ENCODE results near the gene PARM1. TPM values are rescaled to one million over a fixed set of nuclear protein-coding genes. Genes with fewer than 3 reads are reported as not detected.

The PARM1 gene
- total RNA-seq, 1 donor from 2014 or later: 0.40 TPM

DNA sequence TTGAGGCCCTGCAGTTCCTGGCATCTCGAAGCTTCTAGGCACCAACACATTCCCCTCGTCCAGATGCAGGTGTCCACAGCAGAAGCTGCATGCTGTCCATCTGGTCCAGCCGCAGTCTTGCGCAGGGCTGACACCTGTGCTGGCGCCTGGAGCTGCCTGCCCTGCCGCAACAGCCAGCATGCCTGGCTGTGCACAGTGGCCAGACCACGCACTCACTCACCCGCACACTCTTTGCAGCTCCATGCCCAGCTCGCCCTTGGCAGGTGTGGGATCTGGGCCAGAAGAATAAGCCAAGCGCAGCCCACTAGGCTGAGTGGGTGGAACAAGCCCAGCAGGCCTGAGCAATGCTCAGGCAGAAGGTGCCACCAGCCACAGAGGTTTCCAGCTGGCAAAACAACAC, 125.6 kb downstream of the PARM1 start:
- no peak for ATAC-seq

GRCh38 chr4:75063433-75063832, 130.5 kb downstream of the PARM1 start:
- no peak for DNase-seq (ENCODE audit: low spot score)
- ATAC-seq: no peak

More for the DNA sequence above, 125.6 kb downstream of the PARM1 start:
- no peak for DNase-seq (ENCODE audit: low spot score)

DNA sequence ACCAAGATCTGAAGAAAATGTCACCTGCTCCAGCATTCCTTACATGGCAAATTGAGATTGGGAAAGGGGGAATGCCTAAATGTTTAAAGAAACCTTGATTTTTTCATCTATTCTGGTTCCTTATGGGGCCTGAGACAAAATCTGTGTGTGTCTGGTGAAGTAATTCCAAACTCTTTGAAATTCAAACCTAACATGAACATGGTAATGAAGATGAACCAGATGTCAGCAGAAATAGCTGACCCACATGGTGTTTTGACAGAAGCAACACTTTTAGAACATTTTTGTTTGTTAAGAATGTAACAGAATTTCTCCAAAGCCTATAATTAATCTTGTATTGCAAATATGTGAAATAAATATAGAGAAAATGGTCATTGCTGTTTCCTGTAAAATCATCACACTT, 133.0 kb downstream of the PARM1 start:
- ATAC-seq: no peak

GRCh38 chr4:75069493-75070074, 136.7 kb downstream of the PARM1 start:
- DNase-seq (ENCODE audit: low spot score): no peak
- no peak for ATAC-seq

More for the DNA sequence above, 133.0 kb downstream of the PARM1 start:
- DNase-seq (ENCODE audit: low spot score): no peak

- no peak for DNase-seq (ENCODE audit: low spot score)
Measured at GRCh38 chr4:75071317-75071716, 138.4 kb downstream of the PARM1 start.

DNA sequence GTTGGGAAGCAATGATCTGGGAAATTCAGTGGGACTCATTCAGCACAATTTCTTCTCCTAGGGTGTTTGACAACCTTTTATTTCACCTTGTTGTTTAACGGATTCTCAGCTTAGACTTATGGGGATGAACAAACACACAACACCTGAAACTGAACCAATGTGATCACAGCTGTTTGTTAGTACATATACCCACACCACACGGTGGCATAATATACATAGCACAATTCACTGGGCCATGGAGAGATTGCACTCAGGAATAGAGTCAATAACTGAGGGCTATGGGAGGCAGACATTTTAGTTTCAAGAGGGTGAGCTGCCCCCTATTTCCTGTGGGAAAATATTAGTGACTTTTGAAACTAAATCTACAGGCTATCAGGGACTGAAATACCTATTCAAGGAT, 148.0 kb downstream of the PARM1 start:
- ATAC-seq (no peak), DNase-seq (ENCODE audit: low spot score) (no peak)

More at GRCh38 chr4:75071317-75071716, 138.4 kb downstream of the PARM1 start:
- no peak for ATAC-seq

DNA sequence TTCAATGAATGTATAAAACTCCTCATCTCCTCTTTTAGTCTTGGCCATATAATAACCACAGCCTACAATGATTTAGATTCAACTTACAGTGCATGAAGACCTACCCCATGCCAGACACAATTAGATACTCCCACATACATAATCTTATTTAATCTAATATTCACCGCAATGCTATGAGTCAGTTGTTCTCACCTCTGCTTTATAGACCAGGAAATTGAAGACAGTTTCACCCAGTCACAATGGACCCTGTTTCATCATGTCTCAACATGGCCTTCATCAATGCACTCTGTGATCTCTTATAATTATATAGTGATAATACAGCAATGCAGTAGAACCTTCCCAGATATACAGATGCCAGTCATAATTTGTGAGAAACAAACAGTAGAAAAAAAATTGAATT, 148.6 kb downstream of the PARM1 start:
- DNase-seq (ENCODE audit: low spot score) (no peak), ATAC-seq (no peak)

GRCh38 chr4:75087416-75087815, 154.5 kb downstream of the PARM1 start:
- no peak for ATAC-seq

GRCh38 chr4:75087865-75088264, 154.9 kb downstream of the PARM1 start:
- DNase-seq (ENCODE audit: low spot score): no peak
- no peak for ATAC-seq

More at GRCh38 chr4:75087416-75087815, 154.5 kb downstream of the PARM1 start:
- DNase-seq (ENCODE audit: low spot score): no peak

DNA sequence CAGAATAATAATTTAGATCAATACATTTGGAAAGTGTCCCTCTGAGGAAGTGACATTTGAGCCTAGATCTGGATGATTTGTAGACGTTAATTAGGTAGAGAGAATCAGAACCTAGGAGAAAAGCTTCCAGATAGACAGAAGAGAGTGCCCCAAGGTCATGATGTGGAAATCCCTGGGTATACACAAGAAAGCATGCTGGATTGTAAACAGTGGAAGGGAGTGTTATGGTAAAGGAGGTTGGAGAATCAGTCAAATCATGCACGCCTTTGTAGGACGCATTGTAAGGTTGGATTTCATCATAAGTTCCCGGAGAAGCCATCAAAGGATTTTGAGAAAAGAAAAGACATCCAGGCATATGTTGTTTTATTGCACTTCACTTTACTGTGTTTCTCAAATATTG, 156.3 kb downstream of the PARM1 start:
- DNase-seq (ENCODE audit: low spot score) (no peak), ATAC-seq (no peak)

- DNase-seq (ENCODE audit: low spot score) (no peak), ATAC-seq (no peak)
Measured at GRCh38 chr4:75099321-75099720, 166.4 kb downstream of the PARM1 start.

Other genes starting within 250 kb of the PARM1 start
- gene BTC, start 138.6 kb upstream of the PARM1 start, total RNA-seq: 0.20 TPM